HepG2 (cell line): ENCODE results near the gene PLPP3. TPM values are rescaled to one million over a fixed set of nuclear protein-coding genes. Genes with fewer than 3 reads are reported as not detected.

Source experiments
- ASH2L ChIP-seq: fragments of 300-600, 200-600 bp; sonication (generic); IDR thresholded peaks from 2 replicates; pipeline ENCODE4 v1.7.0; 2017; ENCODE audit warnings: low read depth, mild to moderate bottlenecking, moderate library complexity, mixed read lengths, low read length; ENCODE audit not compliant: insufficient read length
- DRAP1 ChIP-seq: IDR thresholded peaks from 2 replicates; pipeline ENCODE4 v1.6.1; 2016; ENCODE audit warnings: missing genetic modification reagents, missing compliant biosample characterization
- ERF ChIP-seq: IDR thresholded peaks from 2 replicates; pipeline ENCODE4 v1.6.1; 2018; ENCODE audit warnings: missing biosample characterization, missing genetic modification reagents
- GMEB1 ChIP-seq: sonication (generic); formaldehyde crosslinking; IDR thresholded peaks from 2 replicates; pipeline ENCODE4 v1.5.1; 2020; ENCODE audit warnings: missing genetic modification reagents, mild to moderate bottlenecking, borderline replicate concordance
- HMG20B ChIP-seq: conservative IDR thresholded peaks from 2 replicates; pipeline ENCODE4 v1.6.1; 2016; ENCODE audit warnings: missing genetic modification reagents, missing compliant biosample characterization
- HNF1B ChIP-seq: sonication (generic); formaldehyde crosslinking; IDR thresholded peaks from 2 replicates; pipeline ENCODE4 v1.5.1; 2020; ENCODE audit warnings: mild to moderate bottlenecking, moderate library complexity, missing genetic modification reagents
- MAZ ChIP-seq, 2 experiments: sonication (generic) in 1 of 2; formaldehyde crosslinking in 1 of 2; IDR thresholded peaks; 2 replicates each; pipeline versions ENCODE4 v1.5.0 to v1.6.1; 2012 to 2020; ENCODE audit warnings: low read depth in 2 of 2, mild to moderate bottlenecking in 2 of 2, borderline replicate concordance in 1 of 2, improper control_type of control experiment in 1 of 2, low read length in 1 of 2, missing genetic modification reagents in 1 of 2, moderate library complexity in 1 of 2
- MYPOP ChIP-seq: sonication (generic); formaldehyde crosslinking; IDR thresholded peaks from 2 replicates; pipeline ENCODE4 v1.8.1; 2023; ENCODE audit warnings: mild to moderate bottlenecking, moderate library complexity, missing genetic modification reagents
- POLR2AphosphoS5 ChIP-seq: IDR thresholded peaks from 2 replicates; pipeline ENCODE4 v1.6.1; 2012; ENCODE audit warnings: low read depth, low read length
- TCF7 ChIP-seq: sonication (generic); IDR thresholded peaks from 2 replicates; pipeline ENCODE4 v1.6.1; 2016; ENCODE audit warnings: antibody characterized with exemption, low read depth
- YEATS4 ChIP-seq: sonication (generic); formaldehyde crosslinking; IDR thresholded peaks from 2 replicates; pipeline ENCODE4 v1.4.0; 2020; ENCODE audit warnings: missing genetic modification reagents, borderline replicate concordance
- ZNF136 ChIP-seq: sonication (generic); formaldehyde crosslinking; IDR thresholded peaks from 2 replicates; pipeline ENCODE4 v1.8.1; 2022; ENCODE audit warnings: low read depth, mild to moderate bottlenecking, moderate library complexity, missing genetic modification reagents
- ZNF18 ChIP-seq: sonication (generic); formaldehyde crosslinking; IDR thresholded peaks from 2 replicates; pipeline ENCODE4 v1.8.0; 2022; ENCODE audit warnings: mild to moderate bottlenecking, missing genetic modification reagents; ENCODE audit not compliant: insufficient replicate concordance
- ZNF180 ChIP-seq: sonication (generic); formaldehyde crosslinking; IDR thresholded peaks from 2 replicates; pipeline ENCODE4 v1.4.0; 2020; ENCODE audit warnings: low read depth, missing genetic modification reagents, borderline replicate concordance
- ZNF317 ChIP-seq: sonication (generic); formaldehyde crosslinking; IDR thresholded peaks from 2 replicates; pipeline ENCODE4 v1.5.0; 2020; ENCODE audit warnings: mild to moderate bottlenecking, missing genetic modification reagents
- ZNF609 ChIP-seq: sonication (generic); formaldehyde crosslinking; IDR thresholded peaks from 2 replicates; pipeline ENCODE4 v1.4.0; 2020; ENCODE audit warnings: mild to moderate bottlenecking, missing genetic modification reagents, borderline replicate concordance
- polyA plus RNA-seq, 8 experiments: library from polyadenylated mRNA; depleted of rRNA in 3 of 8; stranded (reverse) in 7 of 8; unstranded in 1 of 8; fragments of >200 nt; fragmentation: Illumina TruSeq in 4 of 8; extraction: Trizol in 4 of 8; gene quantifications; 2 replicates each; pipeline versions ENCODE4 v1.2.1 to v1.2.3, GENCODE V29; 2011 to 2016; ENCODE audit warnings: low read depth in 4 of 8, missing spikeins in 1 of 8, mixed read lengths in 1 of 8; ENCODE audit not compliant: insufficient read depth in 1 of 8
- total RNA-seq, 5 experiments: library from RNA; depleted of rRNA; stranded (reverse); fragments of >200 nt; fragmentation: Illumina TruSeq; extraction: Trizol; gene quantifications; 2 replicates each; pipeline ENCODE4 v1.2.3, GENCODE V29; 2016; ENCODE audit warnings: low read depth in 1 of 5

Gene PLPP3
- total and polyA plus RNA-seq, 2 of the 13 experiments (the other 11 are each of a cell fraction or from before 2014, with no cell fraction given): 49.7 to 65.8 TPM

- TF ChIP-seq ZNF18 (CRISPR knock-in tag) (no peak), HMG20B (CRISPR knock-in tag) (0 out of 2 replicates have a peak, but pooled peaks have one; percentile 26), ZNF136 (CRISPR knock-in tag) (no peak), DRAP1 (CRISPR knock-in tag) (peak; percentile 43; the same call in 1 of the 2 replicates), YEATS4 (CRISPR knock-in tag) (no peak), MAZ (IDR thresholded peaks at IDR 0.05; ENCODE audit: borderline replicate concordance, low read depth, low read length) (no peak), MAZ (CRISPR knock-in tag; IDR thresholded peaks at IDR 0.05; ENCODE audit: low read depth) (no peak), HNF1B (CRISPR knock-in tag) (peak; percentile 49; the same call in 1 of the 2 replicates), TCF7 (peak; percentile 36; the same call in 1 of the 2 replicates), ZNF180 (CRISPR knock-in tag) (no peak), ERF (0 out of 2 replicates have a peak, but pooled peaks have one; percentile 33), ASH2L (peak; percentile 42), ZNF609 (CRISPR knock-in tag) (peak; percentile 33; the same call in 1 of the 2 replicates), MYPOP (CRISPR knock-in tag) (no peak), POLR2AphosphoS5 (no peak), ZNF317 (CRISPR knock-in tag) (peak; percentile 15; the same call in 1 of the 2 replicates), GMEB1 (no peak)
Measured at GRCh38 chr1:56496158-56496557, 83.2 kb downstream of the PLPP3 start (continued).
